Measurements from ENCODE around the gene PDE8B. TPM values are rescaled to one million over a fixed set of nuclear protein-coding genes. Genes with fewer than 3 reads are reported as not detected.

PDE8B gene
- total and polyA plus RNA-seq, 2 donors (not counting 1 experiment from before 2014, with no cell fraction given) = 0.07 TPM; not detected in 1

DNA sequence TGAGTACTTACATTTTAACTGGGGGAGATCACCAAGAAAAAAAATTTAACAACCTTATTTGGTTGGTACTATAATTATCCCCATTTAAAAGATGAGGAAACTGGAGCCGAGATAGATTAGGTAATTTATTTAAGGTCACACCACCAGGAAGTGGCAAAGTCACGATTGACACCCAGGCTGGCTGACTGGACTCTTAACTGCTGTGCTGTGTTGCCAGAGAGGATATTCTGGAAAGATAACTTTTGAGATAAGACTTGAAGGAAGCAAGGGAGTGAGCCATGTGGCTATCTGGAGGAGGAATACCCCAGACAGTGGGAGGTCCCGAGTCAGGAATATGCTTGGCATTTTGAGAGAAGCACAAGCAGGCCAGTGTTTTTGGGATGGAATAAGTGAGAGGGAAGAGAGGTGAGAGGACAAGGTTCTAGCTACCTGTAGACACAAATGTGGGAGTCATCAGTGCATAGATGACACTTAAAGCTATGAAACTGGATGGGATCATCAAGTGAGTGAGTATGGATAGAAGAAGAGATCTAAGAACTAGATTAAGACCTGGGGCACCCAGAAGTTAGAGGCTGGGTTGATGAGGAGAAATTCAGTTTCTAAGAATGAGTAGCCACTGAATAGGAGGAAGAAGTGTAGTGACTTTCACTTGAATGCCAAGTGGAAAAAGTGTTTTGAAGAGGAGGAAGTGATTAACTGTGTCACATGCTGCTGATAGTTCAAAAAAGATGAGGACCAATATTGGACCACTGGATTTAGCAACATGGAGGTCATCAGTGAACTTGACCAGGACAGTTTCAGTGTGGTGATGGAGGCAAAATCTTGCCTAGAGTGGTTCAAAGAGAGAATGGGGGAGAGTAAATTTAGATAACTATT lies 25.6 kb downstream of the PDE8B start:
- H3K4me3 ChIP-seq (ENCODE audit: control extremely low read depth in 1 of 5, extremely low read depth in 1 of 5, insufficient read depth in 1 of 5, low read depth in 2 of 5, low read length in 4 of 5) = no peak overlapping the region
- WGBS (ENCODE audit: insufficient coverage) = 88% methylated on average over 2 of the region's 3 CpGs
- ChIA-PET CTCF (no interaction called here), POLR2A (no interaction called here)
- H3K27ac ChIP-seq (ENCODE audit: low read length in 2 of 2) = no peak overlapping the region
- no peak overlapping the region for H3K4me3 Mint-ChIP-seq
- no peaks in the 10 kb centered on the region for H3K79me2 ChIP-seq (ENCODE audit: control insufficient read depth, insufficient read depth, low read length)
- TF ChIP-seq, protein P1, sequence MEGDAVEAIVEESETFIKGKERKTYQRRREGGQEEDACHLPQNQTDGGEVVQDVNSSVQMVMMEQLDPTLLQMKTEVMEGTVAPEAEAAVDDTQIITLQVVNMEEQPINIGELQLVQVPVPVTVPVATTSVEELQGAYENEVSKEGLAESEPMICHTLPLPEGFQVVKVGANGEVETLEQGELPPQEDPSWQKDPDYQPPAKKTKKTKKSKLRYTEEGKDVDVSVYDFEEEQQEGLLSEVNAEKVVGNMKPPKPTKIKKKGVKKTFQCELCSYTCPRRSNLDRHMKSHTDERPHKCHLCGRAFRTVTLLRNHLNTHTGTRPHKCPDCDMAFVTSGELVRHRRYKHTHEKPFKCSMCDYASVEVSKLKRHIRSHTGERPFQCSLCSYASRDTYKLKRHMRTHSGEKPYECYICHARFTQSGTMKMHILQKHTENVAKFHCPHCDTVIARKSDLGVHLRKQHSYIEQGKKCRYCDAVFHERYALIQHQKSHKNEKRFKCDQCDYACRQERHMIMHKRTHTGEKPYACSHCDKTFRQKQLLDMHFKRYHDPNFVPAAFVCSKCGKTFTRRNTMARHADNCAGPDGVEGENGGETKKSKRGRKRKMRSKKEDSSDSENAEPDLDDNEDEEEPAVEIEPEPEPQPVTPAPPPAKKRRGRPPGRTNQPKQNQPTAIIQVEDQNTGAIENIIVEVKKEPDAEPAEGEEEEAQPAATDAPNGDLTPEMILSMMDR (IDR thresholded peaks at IDR 0.05) = no peak
- no peak for TF ChIP-seq EZH2 (IDR thresholded peaks at IDR 0.05; ENCODE audit: borderline replicate concordance, insufficient read depth, low read depth, low read length, poor library complexity, severe bottlenecking)
- H3K9me3 Mint-ChIP-seq (ENCODE audit: insufficient read depth) = no peaks in the 10 kb centered on the region
- H3K36me3 ChIP-seq (replicated peaks in 1 of 2; ENCODE audit: control extremely low read depth in 1 of 2, control insufficient read depth in 1 of 2, extremely low read depth in 1 of 2, insufficient read depth in 2 of 2, low read length in 1 of 2) = no peaks in the 10 kb centered on the region
- H3K9me3 ChIP-seq (ENCODE audit: control extremely low read depth in 1 of 3, control insufficient read depth in 2 of 3, insufficient read depth in 1 of 3, low read length in 2 of 3) = no peaks in the 10 kb centered on the region
- H3K4me1 Mint-ChIP-seq = peaks cover 5% of the 10 kb centered on the region
- intact Hi-C loops (cut with micrococcal nuclease) = no loop called here
- peaks cover 3 to 4% of the 10 kb centered on the region in 2 donors for H3K4me1 ChIP-seq (ENCODE audit: control insufficient read depth in 2 of 2, insufficient read depth in 2 of 2, low read length in 2 of 2)
- H3K27me3 ChIP-seq (replicated peaks in 1 of 4; ENCODE audit: control extremely low read depth in 1 of 4, control insufficient read depth in 3 of 4, insufficient read depth in 4 of 4, low read length in 3 of 4) = no peaks in the 10 kb centered on the region
- no peaks in the 10 kb centered on the region for H4K20me1 ChIP-seq (ENCODE audit: control insufficient read depth, insufficient read depth, low read length, poor library complexity, severe bottlenecking)
- H3K9ac ChIP-seq (ENCODE audit: low read length) = no peak overlapping the region
- H3K27ac Mint-ChIP-seq = no peak overlapping the region
- H2AFZ ChIP-seq (ENCODE audit: insufficient read depth, low read depth, low read length, poor library complexity, severe bottlenecking) = no peak overlapping the region
- DNase-seq = no peak
- H3K27me3 Mint-ChIP-seq = peaks cover 8% of the 10 kb centered on the region
- H3K4me2 ChIP-seq (replicated peaks; ENCODE audit: low read depth, low read length, poor library complexity, severe bottlenecking) = no peak overlapping the region
- ATAC-seq (ENCODE audit: low read depth) = no peak

DNA sequence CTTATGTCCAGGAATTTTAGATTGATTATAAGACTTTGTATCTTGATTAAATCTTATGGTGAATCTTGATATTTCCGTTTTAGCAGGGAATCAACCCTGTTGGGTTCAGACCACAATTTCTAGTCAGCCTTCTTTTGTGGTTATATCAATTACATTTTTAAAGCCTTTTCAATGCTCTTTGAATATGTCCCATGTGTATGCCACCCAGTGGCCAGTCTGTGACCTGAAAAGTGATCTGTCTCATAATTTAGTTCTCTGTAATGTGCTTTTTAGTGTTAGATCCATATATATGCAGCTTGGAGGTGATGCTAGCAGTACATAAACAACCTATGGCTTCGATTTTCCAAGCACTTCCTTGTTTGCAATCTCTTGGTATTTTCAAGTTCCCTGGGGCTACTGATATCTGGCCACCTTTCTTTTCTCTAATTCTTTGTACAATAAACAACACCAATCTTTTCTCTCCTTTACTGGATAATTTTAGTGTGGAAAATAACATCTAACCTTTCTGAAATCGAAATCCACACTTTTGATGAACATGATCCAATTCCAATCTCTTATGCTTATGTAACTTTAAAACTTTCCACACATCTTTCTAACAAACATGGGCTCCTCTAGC lies 28.8 kb downstream of the PDE8B start:
- no peaks in the 10 kb centered on the region for H3K4me1 Mint-ChIP-seq
- POLR2A ChIA-PET = no interaction called here
- Histone ChIP-seq H3K4me1 (ENCODE audit: control insufficient read depth in 2 of 2, insufficient read depth in 2 of 2, low read length in 2 of 2) (no peaks in the 10 kb centered on the region), H3K9ac (ENCODE audit: low read length) (no peak overlapping the region), H3K79me2 (ENCODE audit: control insufficient read depth, insufficient read depth, low read length) (no peaks in the 10 kb centered on the region), H3K4me2 (replicated peaks; ENCODE audit: low read depth, low read length, poor library complexity, severe bottlenecking) (no peak overlapping the region), H3K36me3 (replicated peaks in 1 of 2; ENCODE audit: control extremely low read depth in 1 of 2, control insufficient read depth in 1 of 2, extremely low read depth in 1 of 2, insufficient read depth in 2 of 2, low read length in 1 of 2) (no peaks in the 10 kb centered on the region), H3K9me3 (ENCODE audit: control extremely low read depth in 1 of 3, control insufficient read depth in 2 of 3, insufficient read depth in 1 of 3, low read length in 2 of 3) (no peaks in the 10 kb centered on the region), H3K27me3 (replicated peaks in 1 of 4; ENCODE audit: control extremely low read depth in 1 of 4, control insufficient read depth in 3 of 4, insufficient read depth in 4 of 4, low read length in 3 of 4) (no peaks in the 10 kb centered on the region), H3K4me3 (ENCODE audit: control extremely low read depth in 1 of 5, extremely low read depth in 1 of 5, insufficient read depth in 1 of 5, low read depth in 2 of 5, low read length in 4 of 5) (no peak overlapping the region), H4K20me1 (ENCODE audit: control insufficient read depth, insufficient read depth, low read length, poor library complexity, severe bottlenecking) (no peaks in the 10 kb centered on the region), H2AFZ (ENCODE audit: insufficient read depth, low read depth, low read length, poor library complexity, severe bottlenecking) (no peak overlapping the region), H3K27ac (ENCODE audit: low read length in 2 of 2) (no peak overlapping the region)
- intact Hi-C loops (cut with micrococcal nuclease) = no loop called here
- TF ChIP-seq, protein P1 (IDR thresholded peaks at IDR 0.05) = no peak
- TF ChIP-seq EZH2 (IDR thresholded peaks at IDR 0.05; ENCODE audit: borderline replicate concordance, insufficient read depth, low read depth, low read length, poor library complexity, severe bottlenecking) = no peak
- H3K27me3 Mint-ChIP-seq = peaks cover 13% of the 10 kb centered on the region
- ATAC-seq (ENCODE audit: low read depth) (no peak), DNase-seq (no peak)
- H3K9me3 Mint-ChIP-seq (ENCODE audit: insufficient read depth) = no peaks in the 10 kb centered on the region
- CTCF ChIA-PET = interaction anchor here (0.9 kb wide), 1 partner anchor 94 kb away, joined by 3 read pairs; no protein-coding TSS in a partner anchor
- WGBS (ENCODE audit: insufficient coverage) = no CpG with 5 or more reads among the region's 3 CpGs
- H3K27ac Mint-ChIP-seq = no peak overlapping the region
- H3K4me3 Mint-ChIP-seq = no peak overlapping the region
